NCI-H2107 treated with DMSO at 0.1 percent for 48 hours (cell line): ENCODE measurements around the gene DNAJB4.
"Not testable (repeated sequence)": the region's sequence is repeated elsewhere in the genome, so short reads cannot be mapped to it uniquely, and the experiment has no call there.

Experiments used
- DNase-seq: peaks from one replicate; lab custom pipeline; 2025; ENCODE audit not compliant: unreplicated experiment; lab: John Stamatoyannopoulos, UW

Gene DNAJB4

GRCh38 chr1:78061825-78062523 is 57.2 kb downstream of the DNAJB4 start:
- DNase-seq, result no peak

DNA sequence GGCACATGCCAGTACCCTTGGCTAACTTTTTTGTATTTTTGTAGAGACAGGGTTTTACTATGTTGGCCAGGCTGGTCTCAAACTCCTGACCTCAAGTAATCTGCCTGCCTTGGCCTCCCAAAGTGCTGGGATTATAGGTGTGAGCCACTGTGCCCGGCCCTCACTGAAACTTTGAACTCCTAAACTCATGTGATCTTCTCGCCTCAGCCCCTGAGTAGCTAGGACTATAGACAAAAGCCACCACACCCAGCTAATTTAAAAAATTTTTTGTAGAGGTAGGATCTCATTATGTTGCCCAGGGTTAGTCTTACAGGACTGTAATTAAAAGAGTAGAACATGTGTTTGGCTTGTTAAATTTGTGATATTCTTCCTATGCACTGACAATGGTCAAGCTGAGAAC is 60.1 kb downstream of the DNAJB4 start:
- not testable (repeated sequence) for DNase-seq
